Stimulated activated CD4-positive, alpha-beta T cell treated with anti-CD3 and anti-CD28 coated beads, Interleukin-12 subunit alpha, Interleukin-12 subunit beta, amount 100 ng/mL, for 24 hours (primary cell): ENCODE measurements around the gene SEPTIN12.
A peak's percentile ranks its signal among the peaks of the same experiment; 100 is the strongest.
"Not testable (repeated sequence)": the region's sequence is repeated elsewhere in the genome, so short reads cannot be mapped to it uniquely, and the experiment has no call there.

ENCODE experiments used
- DNase-seq, 2 experiments: peaks; one replicate each; pipeline ENCODE4 v3.0.0-alpha.2; 2020; ENCODE audit warnings: low read depth in 2 of 2

SEPTIN12 gene

DNA sequence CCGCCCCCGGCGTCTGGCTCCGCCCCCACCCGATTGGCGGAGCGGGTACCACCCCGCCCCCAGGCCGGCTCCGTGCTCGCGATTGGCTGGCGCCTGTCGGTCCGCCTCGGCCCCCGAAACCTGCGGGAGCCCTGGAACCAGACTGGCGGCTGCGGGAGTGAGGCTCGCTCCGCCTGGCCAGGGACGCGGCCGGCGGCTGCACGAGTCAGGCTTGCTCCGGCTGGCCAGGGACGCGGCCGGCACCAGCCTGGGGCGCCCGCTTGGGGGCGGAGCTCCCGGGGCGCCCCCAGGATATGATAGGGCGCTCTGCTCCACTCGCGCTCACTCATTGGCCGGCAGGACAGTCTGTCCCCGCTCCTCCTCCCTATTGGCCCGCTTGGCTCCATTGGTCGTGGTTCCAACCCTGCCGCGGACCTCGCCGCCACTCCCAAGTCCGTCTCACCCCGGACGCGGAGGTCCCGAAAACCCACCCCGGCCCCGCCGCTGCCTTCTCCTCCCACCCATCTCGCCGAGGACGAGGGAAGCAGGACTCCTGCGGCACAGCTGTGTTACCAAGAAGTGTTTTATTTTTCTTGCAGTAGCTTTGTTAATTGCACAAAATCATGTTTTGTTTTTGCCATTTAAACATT, 14.6 kb upstream of the SEPTIN12 start:
- DNase-seq = peak; percentile 78 to 89

DNA sequence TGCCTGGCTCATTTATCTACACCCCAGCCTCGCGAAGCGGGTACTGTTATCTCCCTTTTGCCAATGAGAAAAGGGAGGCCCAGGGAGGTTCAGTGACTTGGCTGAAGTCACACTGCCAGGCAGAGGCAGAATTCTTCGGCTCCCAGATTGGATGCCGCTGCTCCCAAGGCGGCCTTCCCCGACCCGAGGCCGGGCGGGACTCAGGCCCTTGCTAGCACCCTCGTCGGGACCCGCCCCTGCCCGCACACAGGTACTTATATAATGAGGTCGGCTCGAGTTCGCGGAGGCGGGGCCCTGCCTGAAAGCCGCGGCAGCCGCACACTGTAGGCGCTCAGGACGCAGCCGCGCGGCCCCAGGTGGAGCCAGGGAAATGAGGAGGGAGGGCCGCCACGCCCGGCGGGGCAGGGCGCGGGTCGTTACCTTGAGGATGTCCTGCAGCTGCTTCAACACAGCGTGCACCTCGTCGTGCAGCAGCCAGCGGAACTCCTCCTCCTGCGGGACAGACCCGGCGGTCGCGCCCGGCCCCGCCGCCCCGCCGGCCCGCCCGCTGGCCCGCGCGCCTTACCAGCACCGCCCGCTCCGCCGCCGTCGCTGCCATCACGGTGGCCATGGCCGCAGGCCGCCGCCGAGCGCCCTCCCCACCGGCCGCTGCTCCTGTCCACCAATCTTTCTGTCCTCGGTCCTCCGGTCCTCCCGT, 14.0 kb upstream of the SEPTIN12 start, which contains the start of gene ROGDI:
Gene ROGDI (minus strand): TSS at position 672 of the 697 bp plus-strand sequence. CDS start 62 bp downstream, at position 610.
- DNase-seq = peak; percentile 51 to 60

DNA sequence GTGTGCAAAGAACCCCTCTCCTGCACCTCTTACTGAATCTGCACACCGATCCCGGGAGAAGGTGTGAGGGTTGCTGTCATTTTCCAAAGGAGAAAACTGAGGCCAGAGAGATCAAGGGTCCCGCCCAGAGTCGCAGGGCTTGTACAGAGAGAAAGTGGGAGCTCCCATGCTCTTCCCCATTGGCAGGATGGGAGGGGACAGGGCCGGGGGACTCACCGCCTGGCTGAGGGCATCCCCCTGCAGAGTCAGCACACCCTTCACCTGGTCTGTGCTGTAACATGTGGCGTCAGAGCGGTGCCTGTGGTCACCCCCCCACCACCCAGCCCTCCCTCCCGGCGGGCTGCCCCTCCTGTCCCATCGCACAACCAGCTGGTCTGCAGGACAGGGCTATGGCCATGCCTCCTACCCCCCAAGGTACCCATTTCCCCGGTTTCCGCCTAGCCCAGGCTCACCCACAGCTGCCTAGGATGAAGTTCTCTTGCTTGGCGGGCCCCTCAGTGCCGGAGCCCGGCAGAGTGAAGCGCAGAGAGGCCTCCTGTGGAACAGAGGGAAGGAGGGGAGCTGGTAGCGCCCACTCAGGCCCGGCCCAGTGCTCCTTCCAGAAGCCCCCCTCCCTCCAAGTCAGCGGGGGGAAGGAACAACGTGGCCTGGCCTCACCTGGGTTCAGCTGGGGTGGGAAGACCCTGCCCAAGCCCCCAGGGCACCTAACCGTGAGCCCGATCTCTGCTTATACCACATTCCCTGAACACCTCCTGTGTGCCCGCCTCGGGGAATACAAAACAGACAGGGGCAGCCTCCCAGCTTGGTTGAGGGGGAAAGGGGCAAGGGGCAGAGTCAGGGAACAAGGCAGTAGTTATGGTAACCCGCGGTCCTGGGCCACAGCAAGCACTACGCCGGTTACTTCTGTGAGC, 13.2 kb upstream of the SEPTIN12 start:
- DNase-seq = no peak

DNA sequence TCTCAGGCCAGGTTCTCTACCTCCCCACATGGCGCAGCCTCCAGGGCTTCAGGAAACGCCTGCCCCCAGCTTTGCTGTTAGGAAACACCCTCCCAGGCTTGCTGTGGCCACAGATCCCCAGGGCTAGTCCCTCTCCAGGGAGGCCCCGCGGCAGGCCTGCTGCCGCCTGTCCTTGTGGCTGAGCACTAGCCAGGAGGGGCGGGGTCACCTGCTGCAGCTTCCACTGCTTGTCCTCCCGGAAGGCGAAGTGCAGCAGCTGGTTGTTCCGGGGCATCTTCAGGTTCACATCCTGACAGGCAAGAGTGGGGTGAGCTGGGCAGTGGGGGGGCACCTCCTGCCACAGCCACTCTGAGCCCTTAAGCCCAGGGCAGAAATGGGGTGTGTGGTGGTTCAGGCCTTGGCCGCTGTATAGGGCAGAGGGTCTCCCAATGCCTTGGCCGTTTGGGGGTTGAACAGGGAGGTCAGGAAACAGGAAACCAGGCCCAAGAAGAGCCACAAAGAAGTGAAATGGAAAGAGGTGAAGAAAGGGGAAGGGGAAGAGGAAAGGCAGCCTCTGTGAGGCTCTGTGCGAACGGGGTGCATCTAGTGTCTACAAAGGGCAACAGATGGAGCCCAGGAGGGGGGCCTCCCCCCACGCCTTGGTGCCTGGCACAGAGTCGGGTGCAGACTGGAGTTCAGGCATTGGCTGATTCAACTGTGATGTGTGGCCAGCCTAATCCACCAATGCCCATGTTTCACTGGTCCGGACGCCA, 12.3 kb upstream of the SEPTIN12 start:
- no peak for DNase-seq

DNA sequence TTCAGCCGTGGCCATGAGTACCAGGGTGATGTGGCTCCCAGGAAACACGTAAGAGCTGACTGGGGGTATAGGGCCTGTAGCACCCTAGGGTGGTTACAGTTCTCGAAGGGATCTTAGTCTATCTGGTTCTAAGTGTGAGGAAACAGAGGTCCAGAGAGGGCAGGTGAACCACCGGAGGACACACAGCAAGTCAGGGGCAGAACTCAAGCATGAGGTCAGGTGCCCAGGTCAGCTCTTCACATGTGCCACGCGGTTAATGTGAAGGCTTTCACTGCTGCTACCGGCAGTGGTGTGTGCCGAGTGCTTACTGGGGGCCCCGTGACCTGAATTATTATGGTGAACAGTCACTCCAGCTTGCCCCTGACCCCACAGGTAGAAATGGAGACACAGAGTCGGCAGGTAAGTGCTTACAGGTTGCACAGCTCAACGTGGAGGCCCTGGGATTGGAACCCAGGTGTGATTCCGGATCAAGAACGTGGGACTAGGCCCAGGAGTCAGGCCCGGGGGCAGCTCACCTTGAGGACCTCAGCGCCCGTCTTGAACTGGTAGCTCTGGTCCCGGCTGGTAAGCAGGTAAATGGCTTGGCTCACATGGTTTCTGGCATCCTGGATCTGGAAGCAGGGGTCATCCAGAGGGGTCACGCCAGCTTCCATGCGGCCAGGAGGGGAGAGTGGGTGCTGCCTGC, 11.2 kb upstream of the SEPTIN12 start:
- DNase-seq = no peak

DNA sequence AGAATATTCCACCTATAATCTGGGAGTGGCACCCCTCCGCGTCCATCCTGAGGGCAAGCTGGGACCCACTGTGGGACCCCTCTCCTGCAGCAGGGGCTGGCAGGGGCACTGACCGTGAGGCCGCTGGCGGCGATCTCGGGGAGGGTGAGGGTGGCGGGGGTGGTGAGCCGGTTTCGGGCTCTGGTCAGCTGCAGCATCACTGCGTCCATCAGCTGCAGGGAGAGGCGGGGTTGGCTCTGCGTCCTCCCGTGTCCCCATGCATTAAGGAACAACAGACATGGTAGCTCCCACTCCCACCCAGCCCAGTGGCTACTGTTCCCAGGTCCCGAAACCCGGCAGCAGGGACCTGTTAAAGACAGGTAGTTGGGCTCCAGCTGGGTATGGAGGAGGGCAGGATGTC, 10.3 kb upstream of the SEPTIN12 start:
- DNase-seq = no peak

DNA sequence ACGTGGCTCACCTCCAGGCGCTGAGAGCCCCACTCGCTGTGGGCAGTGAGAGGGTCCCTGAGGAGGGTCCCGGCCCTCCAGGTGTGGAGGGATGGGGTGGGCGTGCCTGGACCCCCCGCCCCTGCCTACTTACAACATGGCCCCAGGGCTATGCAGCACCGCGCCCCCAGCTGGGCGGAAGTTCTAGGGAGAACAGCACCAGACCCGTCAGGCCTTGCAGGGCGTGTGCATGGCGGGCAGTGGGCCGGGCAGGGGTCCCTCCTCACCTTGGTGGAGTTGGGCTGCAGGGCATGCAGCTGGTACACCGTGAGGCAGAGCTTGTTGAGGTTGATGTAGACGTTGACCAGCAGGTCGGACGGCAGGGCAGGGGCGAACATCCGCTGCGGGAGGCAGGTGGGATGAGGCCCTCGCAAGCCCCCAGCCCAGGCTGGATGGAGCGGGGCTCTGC, 9.7 kb upstream of the SEPTIN12 start:
- DNase-seq = no peak

DNA sequence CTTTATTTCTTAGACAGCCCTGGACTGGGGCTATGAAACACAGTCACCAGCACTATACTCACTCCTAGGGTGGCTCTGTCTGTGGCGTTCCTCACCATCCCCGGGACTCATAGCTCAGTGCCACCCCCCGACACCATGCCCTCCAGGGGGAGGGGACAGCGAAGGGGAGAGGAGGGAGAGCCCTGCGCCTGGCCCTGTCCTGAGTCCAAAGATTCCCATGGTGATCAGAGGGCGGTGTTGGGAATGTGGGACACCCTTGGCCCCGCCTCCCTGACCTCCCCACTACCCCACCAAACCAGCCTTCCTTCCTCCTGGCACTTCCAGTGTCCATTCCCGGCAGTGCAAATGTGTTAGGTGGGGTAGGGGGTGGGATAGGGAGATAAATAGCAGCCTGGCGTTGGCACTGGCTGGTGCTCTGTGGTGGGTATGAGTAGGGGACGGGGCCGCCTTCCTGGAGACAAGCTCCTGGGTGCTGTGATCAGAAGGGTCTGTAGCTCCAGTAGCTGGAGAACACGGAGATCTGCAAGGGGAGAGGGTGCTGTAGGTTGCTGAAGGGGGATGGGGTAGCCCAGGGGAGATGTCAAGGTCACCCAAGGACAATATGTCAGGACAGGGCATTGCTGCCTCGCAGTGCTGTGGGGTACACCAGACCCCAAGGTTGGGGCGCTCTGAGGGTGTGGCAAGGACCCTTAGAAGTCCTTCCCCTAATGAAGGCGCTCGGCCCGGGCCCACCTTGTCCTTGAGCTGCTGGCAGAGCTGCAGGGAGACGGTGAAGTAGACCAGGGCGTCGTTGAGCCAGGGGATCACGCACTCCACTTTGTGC, 9.0 kb upstream of the SEPTIN12 start:
- DNase-seq = no peak

DNA sequence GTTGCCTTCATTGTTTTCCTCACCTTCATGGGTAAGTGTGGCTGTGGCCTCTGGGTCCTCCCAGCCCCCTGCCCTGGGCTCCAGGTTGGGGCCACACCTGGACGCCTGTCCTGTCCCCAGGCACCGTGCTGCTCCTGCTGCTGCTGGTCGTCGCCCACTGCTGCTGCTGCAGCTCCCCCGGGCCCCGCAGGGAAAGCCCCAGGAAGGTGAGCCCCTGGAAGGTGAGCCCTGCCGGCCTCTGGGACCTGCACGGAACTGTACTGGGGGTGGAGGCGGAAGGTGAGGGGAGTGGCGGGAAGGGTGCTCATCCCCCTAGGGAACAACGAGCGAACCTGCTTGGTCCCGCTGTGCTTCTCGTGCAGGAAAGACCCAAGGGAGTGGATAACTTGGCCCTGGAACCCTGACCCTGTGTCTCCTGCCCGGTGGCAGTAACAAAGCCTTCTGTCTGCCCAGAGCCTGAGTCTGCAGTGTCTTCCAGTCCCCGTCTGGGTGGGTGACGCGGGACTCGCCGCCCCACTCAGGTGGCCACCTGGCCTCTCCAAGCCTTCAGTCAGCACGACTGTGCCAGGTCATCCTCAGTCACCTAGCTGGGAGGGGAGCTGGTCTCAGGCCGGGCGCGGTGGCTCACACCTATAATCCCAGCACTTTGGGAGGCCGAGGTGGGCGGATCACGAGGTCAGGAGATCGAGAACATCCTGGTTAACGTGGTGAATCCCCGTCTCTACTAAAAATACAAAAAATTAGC, 7.9 kb upstream of the SEPTIN12 start:
- DNase-seq = no peak

DNA sequence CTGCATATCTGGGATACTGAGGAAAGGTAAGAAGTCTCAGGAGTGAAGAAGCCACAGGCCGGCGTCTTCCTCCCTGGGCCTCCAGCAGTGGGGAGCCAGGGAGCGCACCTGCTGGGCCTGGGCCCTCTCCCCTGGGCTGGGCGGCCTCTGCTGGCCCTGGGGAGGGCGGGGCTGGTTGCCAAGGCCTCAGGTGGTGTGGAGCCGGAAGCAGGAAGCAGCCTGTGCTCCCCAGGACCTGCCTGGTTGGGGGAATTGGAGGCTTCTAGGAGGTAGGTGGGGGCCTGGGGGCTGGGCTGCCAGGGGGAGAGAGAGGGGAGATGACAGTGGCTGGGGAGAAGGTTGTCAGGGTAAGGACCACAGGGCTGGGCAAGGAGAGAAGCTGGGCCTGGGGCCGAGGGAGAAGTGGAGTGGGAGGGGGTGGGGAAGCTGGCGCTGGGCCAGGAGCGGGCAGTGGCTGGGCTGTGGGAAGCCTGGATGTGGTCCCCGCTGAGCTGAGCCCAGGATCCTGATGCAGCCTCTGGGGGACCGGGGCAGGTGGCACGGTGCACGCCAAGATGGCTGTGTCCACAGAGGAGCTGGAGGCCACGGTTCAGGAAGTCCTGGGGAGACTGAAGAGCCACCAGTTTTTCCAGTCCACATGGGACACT, 7.2 kb upstream of the SEPTIN12 start, which contains the start of gene SMIM22:
Gene SMIM22 (plus strand): TSS at position 189 of the 647 bp plus-strand sequence. CDS start 366 bp downstream, at position 555.
- no peak for DNase-seq

DNA sequence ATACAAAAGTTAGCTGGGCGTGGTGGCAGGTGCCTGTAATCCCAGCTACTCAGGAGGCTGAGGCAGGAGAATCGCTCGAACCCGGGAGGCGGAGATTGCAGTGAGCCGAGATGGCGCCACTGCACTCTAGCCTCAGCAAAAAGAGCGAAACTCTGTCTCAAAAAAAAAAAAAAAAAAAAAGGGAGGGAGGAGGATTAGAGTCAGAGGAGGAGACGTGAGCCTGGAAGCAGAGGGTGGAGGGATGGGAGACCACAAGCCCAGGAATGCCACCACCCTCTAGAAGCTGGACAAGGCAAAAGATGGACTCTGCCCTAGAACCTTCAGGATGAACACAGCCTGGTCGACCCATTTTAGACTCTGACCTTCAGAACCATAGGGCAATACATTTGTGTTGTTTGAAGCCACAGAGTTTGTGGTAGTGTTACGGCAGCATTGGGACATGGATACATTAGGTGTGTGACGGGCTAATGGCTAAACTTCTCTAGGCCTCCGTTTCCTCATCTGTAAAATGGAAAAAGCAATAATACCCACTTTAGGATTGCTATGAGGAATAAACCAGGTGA, 4.9 kb upstream of the SEPTIN12 start:
- no peak for DNase-seq

DNA sequence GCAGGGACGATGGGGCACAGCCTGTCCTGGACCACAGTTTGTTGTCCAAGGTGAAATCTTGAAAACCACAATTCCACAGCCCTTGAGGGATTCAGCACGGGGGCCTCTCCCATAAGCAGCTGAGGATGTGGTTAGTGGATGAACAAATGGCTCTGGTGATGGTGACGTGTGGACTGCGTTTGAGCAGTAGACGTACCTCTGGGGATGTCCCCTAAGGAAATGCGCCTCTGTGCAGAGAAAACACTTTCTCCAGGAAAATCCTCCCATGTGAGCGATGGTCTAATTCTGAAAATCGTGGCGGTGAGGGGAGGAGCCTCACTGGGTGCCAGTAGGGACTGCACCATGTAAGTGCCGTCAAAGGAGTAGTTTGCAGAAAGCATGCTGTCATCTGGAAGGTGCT, 2.7 kb upstream of the SEPTIN12 start:
- no peak for DNase-seq

DNA sequence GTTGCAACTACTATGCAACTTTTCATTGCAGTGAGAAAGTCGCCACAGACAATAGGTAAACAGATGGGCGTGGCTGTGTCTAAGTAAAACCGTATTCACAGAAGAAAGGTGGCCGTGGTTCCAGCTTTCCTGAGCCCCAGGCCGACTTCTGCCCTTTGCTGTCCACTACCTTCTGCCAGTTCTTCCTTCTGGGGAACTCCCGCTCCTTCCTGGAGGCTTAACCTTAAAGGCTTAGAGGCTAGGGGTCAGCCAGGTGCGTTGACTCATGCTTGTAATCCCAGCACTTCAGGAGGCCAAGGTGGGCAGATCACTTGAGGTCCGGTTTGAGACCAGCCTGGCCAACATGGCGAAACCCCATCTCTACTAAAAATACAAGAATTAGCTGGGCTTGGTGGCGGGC, 2.1 kb upstream of the SEPTIN12 start:
- no peak for DNase-seq

DNA sequence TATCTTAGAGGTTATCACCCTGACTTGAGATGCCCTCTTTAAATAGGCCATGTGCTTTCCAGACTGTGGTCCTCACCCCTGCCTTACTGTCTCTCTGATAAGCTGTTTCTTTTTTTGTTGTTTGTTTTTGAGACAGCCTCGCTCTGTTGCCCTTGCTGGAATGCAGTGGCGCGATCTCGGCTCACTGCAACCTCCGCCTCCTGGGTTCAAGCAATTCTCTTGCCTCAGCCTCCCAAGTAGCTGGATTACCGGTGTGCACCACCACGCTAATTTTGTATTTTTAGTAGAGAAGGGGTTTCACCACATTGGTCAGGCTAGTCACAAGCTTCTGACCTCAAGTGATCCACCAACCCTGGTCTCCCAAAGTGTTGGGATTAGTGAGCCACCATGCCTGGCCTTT, 765 bp upstream of the SEPTIN12 start:
- DNase-seq = no peak

DNA sequence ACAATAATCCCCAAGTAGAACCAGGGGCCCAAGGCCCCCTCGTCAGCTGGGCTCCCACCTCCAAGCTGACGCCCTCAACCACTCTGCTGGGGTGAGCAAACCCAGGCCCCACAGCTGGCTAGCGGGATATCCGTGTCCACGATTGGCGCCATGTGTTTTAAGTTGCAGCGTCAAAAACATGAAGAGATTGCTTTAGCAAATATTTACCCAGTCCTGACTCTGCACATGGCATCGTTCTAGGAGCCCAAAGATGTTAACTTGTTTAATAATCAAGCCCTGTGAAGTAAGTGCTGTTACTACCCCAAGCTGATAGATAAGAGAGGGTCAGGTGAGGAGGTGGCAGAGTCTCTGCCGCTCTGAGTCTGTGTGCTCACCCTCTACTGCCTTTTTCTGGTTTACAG, 344 bp upstream of the SEPTIN12 start:
- no peak for DNase-seq

DNA sequence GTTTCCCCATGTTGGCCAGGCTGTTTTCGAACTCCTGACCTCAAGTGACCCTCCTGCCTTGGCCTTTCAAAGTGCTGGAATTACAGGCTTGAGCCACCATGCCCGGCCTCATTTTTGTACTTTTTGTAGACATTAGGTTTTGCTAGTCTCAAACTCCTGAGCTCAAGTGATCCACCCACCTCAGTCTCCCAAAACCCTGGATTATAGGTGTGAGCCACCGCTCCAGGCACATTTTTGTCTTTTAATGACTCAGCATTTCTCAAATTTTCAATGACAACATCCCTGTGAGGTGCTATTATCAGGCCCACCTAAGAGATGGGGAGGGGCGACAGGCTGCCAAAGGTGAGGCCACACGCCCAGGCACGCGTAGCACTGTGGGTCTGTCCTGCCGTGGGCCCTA, 1.1 kb downstream of the SEPTIN12 start:
- no peak for DNase-seq

DNA sequence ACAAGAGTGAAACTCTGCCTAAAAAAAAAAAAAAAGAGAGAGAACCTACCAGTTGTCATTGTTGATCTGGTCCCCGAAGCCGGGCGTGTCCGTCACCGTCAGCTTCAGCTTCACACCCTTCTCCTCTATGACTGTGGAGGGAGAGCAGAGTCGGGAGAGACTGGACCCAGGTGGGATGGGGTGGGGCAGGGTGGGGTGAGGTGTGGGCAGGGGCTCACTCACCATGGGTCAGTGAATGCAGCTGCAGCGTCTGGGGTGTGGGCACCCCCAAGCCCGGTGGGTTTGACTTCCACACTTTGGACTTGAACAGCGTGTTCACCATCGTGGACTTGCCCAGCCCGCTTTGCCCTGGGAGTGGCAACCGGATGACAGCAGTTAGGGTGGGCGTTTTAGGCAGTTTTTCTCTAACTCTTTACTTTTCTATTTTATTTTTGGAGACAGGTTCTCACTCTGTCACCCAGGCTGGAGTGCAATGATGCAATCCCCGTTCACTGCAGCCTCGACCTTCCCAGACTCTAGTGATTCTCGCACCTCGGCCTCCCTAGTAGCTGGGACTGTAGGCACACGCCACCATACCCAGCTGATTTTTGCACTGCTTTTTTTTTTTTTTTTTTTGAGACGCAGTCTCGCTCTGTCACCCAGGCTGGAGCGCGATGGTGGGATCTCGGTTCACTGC, 2.2 kb downstream of the SEPTIN12 start:
- DNase-seq = no peak

DNA sequence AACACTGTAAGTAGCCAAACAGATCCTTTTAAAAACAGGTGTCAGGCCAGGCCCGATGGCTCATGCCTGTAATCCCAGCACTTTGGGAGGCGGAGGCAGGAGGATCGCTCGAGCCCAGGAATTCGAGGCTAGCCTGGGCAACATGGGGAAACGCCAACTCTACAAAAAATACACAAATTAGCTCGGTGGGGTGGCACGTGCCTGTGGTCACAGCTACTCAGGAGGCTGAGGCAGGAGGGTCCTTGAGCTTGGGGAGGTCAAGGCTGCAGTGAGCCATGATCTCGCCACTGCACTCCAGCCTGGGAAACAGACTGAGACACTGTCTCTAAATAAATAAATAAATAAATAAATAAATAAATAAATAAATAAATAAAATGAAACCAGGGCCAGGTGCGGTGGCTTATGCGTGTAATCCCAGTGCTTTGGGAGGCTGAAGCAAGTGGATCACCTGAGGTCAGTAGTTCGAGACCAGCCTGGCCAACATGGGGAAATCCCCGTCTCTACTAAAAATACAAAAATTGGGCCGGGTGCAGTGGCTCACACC, 3.6 kb downstream of the SEPTIN12 start:
- not testable (repeated sequence) for DNase-seq
